ENCODE results near the gene DACH2. TPM values are rescaled to one million over a fixed set of nuclear protein-coding genes. Genes with fewer than 3 reads are reported as not detected.

Gene DACH2
- total and polyA plus RNA-seq, 8 donors: 0.17 to 5.4 (median 5.2) TPM; not detected in 1

DNA sequence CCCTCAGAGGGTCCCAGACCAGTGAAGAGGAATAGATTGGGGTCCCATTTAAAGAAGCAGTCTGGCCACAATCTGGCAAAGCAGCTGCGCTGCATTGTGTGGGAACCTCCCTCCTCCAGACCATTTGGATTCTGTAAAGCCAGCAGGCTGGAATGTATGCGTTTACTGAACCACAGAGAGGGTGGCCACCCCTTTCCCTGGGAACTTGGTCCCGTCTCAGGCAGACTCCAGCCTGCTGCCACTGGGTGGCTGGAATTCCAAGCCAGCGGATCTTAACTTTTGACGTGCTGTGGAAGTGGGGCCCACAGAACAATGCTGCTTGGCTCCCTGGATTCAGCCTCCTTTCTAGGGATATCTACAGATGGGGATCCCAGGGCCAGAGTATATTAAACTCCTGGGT is 307.2 kb downstream of the DACH2 start:
- ATAC-seq (no peak), DNase-seq (no peak)
- Histone ChIP-seq H3K4me3 (no peak overlapping the region), H3K27ac (no peak overlapping the region), H3K36me3 (no peaks in the 10 kb centered on the region), H3K4me1 (no peaks in the 10 kb centered on the region), H3K9me3 (no peaks in the 10 kb centered on the region), H3K27me3 (no peaks in the 10 kb centered on the region)
- TF ChIP-seq, protein P1, sequence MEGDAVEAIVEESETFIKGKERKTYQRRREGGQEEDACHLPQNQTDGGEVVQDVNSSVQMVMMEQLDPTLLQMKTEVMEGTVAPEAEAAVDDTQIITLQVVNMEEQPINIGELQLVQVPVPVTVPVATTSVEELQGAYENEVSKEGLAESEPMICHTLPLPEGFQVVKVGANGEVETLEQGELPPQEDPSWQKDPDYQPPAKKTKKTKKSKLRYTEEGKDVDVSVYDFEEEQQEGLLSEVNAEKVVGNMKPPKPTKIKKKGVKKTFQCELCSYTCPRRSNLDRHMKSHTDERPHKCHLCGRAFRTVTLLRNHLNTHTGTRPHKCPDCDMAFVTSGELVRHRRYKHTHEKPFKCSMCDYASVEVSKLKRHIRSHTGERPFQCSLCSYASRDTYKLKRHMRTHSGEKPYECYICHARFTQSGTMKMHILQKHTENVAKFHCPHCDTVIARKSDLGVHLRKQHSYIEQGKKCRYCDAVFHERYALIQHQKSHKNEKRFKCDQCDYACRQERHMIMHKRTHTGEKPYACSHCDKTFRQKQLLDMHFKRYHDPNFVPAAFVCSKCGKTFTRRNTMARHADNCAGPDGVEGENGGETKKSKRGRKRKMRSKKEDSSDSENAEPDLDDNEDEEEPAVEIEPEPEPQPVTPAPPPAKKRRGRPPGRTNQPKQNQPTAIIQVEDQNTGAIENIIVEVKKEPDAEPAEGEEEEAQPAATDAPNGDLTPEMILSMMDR (IDR thresholded peaks at IDR 0.05): no peak
- intact Hi-C loops (cut with DNase I): no loop called here

DNA sequence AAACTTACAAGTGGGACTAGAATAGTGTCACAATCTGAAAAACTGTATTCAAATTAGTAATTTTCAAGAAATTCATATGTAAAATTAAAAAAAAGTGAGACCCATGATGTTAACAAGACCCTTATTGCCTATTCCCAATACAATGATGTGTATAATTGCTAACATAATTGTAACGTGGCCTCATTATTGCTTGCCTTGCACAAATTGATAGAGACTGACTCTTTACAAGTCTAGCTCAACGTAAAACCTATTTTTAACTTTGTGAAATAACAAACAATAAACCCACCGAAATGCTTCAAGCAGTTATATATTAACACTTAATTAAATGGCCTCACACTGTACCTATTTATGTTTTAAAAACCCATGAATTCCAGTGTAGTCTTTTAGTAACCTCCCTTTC is 312.5 kb downstream of the DACH2 start:
- Histone ChIP-seq H3K4me1 (no peaks in the 10 kb centered on the region), H3K27ac (no peak overlapping the region), H3K4me3 (no peak overlapping the region), H3K27me3 (no peaks in the 10 kb centered on the region), H3K9me3 (no peaks in the 10 kb centered on the region), H3K36me3 (no peaks in the 10 kb centered on the region)
- TF ChIP-seq, protein P1 (IDR thresholded peaks at IDR 0.05): no peak
- no peak for DNase-seq
- intact Hi-C loops (cut with DNase I): no loop called here
- no peak for ATAC-seq

- DNase-seq (no peak), ATAC-seq (no peak)
- TF ChIP-seq, protein P1 (IDR thresholded peaks at IDR 0.05): no peak
- intact Hi-C loops (cut with DNase I): no loop called here
- no peaks in the 10 kb centered on the region for H3K4me1 ChIP-seq
- no peaks in the 10 kb centered on the region for H3K9me3 ChIP-seq
- no peaks in the 10 kb centered on the region for H3K27me3 ChIP-seq
- no peaks in the 10 kb centered on the region for H3K36me3 ChIP-seq
- no peak overlapping the region for H3K4me3 ChIP-seq
- no peak overlapping the region for H3K27ac ChIP-seq
Observed at GRCh38 chrX:86504297-86504696, 356.0 kb downstream of the DACH2 start.

DNA sequence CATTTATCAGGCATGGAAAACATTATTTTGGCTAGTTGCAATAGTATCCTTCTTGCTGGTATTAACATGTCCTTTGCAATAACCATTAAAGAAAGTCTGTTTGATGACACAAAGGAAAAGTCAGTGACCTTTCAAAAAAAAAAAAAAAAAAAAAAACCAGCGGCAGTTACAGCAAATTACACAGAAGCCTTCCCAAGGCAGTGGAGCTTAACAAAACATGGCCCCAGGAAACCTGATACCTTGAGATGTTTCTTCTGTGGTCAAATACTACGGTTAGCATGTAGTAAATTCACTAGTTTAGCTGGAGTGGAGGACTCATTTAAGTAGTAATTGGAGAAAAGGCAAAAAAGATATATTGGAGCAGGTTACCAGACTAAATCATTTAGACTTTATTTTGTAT is 359.1 kb downstream of the DACH2 start:
- Histone ChIP-seq H3K36me3 (no peaks in the 10 kb centered on the region), H3K9me3 (no peaks in the 10 kb centered on the region), H3K27ac (no peak overlapping the region), H3K4me3 (no peak overlapping the region), H3K4me1 (no peaks in the 10 kb centered on the region), H3K27me3 (no peaks in the 10 kb centered on the region)
- TF ChIP-seq, protein P1 (IDR thresholded peaks at IDR 0.05): no peak
- intact Hi-C loops (cut with DNase I): no loop called here
- DNase-seq (no peak), ATAC-seq (no peak)

DNA sequence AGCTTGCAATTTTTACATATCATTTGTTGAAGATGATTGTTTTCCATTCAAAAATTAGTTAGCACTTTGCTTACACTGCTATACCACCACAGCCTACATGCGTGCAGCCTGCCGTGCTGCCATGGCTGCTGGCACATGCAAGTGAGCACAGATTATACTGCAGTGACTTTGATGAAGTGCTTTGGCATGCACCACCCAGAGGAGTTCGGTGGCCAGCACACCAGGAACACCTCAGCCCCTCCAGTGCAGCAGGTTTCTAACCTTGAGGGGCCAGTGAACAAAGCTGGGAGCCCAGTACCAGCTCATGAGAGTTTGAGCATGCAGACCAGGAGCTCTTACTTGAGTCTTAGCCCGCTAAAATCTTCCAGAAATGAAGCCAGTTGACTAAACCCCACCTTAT is 431.5 kb downstream of the DACH2 start:
- Histone ChIP-seq H3K36me3 (no peaks in the 10 kb centered on the region), H3K4me1 (no peaks in the 10 kb centered on the region), H3K27me3 (no peaks in the 10 kb centered on the region), H3K27ac (no peak overlapping the region), H3K4me3 (no peak overlapping the region), H3K9me3 (no peaks in the 10 kb centered on the region)
- DNase-seq: no peak
- intact Hi-C loops (cut with DNase I): no loop called here
- TF ChIP-seq, protein P1 (IDR thresholded peaks at IDR 0.05): no peak
- no peak for ATAC-seq

Measured in left lung (tissue), 10 donors.